SK-N-SH treated with all-trans-retinoic acid at 6 μM for 48 hours (cell line): ENCODE results near the gene TMEM201.

ENCODE experiments used
- ATAC-seq: fragments of 200-7000 bp; cut with Tn5 transposase; 3 replicates; pipeline ENCODE4 v1.9.1; 2020; ENCODE audit warnings: mild to moderate bottlenecking, moderate library complexity
- ARNTL ChIP-seq: fragments of 450-650 bp; formaldehyde crosslinking; IDR thresholded peaks from 2 replicates; pipeline ENCODE4 v1.5.0; 2020; ENCODE audit warnings: low read depth, mild to moderate bottlenecking, moderate library complexity, borderline replicate concordance
- BACH2 ChIP-seq: fragments of 250-450 bp; sonication (Bioruptor Pico); IDR thresholded peaks from 2 replicates; pipeline ENCODE4 v1.9.0; 2021; ENCODE audit warnings: mild to moderate bottlenecking, borderline replicate concordance
- CREB5 ChIP-seq: fragments of 250-450 bp; sonication (Bioruptor Pico); IDR thresholded peaks from 2 replicates; pipeline ENCODE4 v1.5.1; 2020; ENCODE audit warnings: low read depth, mild to moderate bottlenecking, moderate library complexity
- CSRNP3 ChIP-seq: fragments of 250-450 bp; sonication (Bioruptor Pico); IDR thresholded peaks from 2 replicates; pipeline ENCODE4 v1.5.1; 2021; ENCODE audit warnings: mild to moderate bottlenecking, moderate library complexity
- ESRRG ChIP-seq: fragments of 250-450 bp; sonication (Bioruptor Pico); IDR thresholded peaks from 2 replicates; pipeline ENCODE4 v1.6.1; 2021; ENCODE audit warnings: mild to moderate bottlenecking
- GLIS3 ChIP-seq: fragments of 250-450 bp; sonication (Bioruptor Pico); IDR thresholded peaks from 2 replicates; pipeline ENCODE4 v1.5.0; 2020; ENCODE audit warnings: mild to moderate bottlenecking, moderate library complexity
- ISL1 ChIP-seq: fragments of 250-450 bp; sonication (Bioruptor Pico); IDR thresholded peaks from 2 replicates; pipeline ENCODE4 v2.1.2; 2022; ENCODE audit warnings: mild to moderate bottlenecking, moderate library complexity
- OSR1 ChIP-seq: fragments of 250-450 bp; sonication (Bioruptor Pico); IDR thresholded peaks from 2 replicates; pipeline ENCODE4 v1.8.0; 2022; ENCODE audit warnings: moderate library complexity, mild to moderate bottlenecking, inconsistent platforms
- PATZ1 ChIP-seq: fragments of 250-450 bp; sonication (Bioruptor Pico); IDR thresholded peaks from 2 replicates; pipeline ENCODE4 v1.8.0; 2020; ENCODE audit warnings: mild to moderate bottlenecking, moderate library complexity, borderline replicate concordance
- POU6F1 ChIP-seq: fragments of 250-450 bp; sonication (Bioruptor Pico); IDR thresholded peaks from 2 replicates; pipeline ENCODE4 v1.8.0; 2021; ENCODE audit warnings: low read depth, mild to moderate bottlenecking, moderate library complexity, borderline replicate concordance
- PPARA ChIP-seq: fragments of 250-450 bp; sonication (Bioruptor Pico); IDR thresholded peaks from 2 replicates; pipeline ENCODE4 v1.5.0; 2020; ENCODE audit warnings: mild to moderate bottlenecking, borderline replicate concordance
- SNAI2 ChIP-seq: fragments of 250-450 bp; sonication (Bioruptor Pico); IDR thresholded peaks from 2 replicates; pipeline ENCODE4 v1.5.0; 2020; ENCODE audit warnings: mild to moderate bottlenecking, moderate library complexity
- TCF4 ChIP-seq: fragments of 250-450 bp; sonication (Bioruptor Pico); IDR thresholded peaks from 2 replicates; pipeline ENCODE4 v1.8.0; 2021; ENCODE audit warnings: mild to moderate bottlenecking, moderate library complexity, borderline replicate concordance
- TOX ChIP-seq: fragments of 250-450 bp; sonication (Bioruptor Pico); IDR thresholded peaks from 2 replicates; pipeline ENCODE4 v1.8.0; 2021; ENCODE audit warnings: mild to moderate bottlenecking, moderate library complexity, borderline replicate concordance
- ZFP30 ChIP-seq: fragments of 450-650 bp; formaldehyde crosslinking; IDR thresholded peaks from 2 replicates; pipeline ENCODE4 v1.5.0; 2022; ENCODE audit warnings: mild to moderate bottlenecking, moderate library complexity
- ZNF70 ChIP-seq: fragments of 450-650 bp; formaldehyde crosslinking; IDR thresholded peaks from 2 replicates; pipeline ENCODE4 v1.5.0; 2020; ENCODE audit warnings: mild to moderate bottlenecking, moderate library complexity
- ZNF8 ChIP-seq: fragments of 450-650 bp; formaldehyde crosslinking; IDR thresholded peaks from 2 replicates; pipeline ENCODE4 v1.5.0; 2020; ENCODE audit warnings: mild to moderate bottlenecking, moderate library complexity

Gene TMEM201

GRCh38 chr1:9643351-9644256 lies 54.9 kb downstream of the TMEM201 start:
- ATAC-seq = no peak
- no peak for TF ChIP-seq BACH2 (CRISPR knock-in tag)
- TF ChIP-seq GLIS3 = no peak
- TF ChIP-seq TOX (CRISPR knock-in tag) = no peak
- TF ChIP-seq ISL1 (CRISPR knock-in tag) = no peak
- TF ChIP-seq ARNTL (CRISPR knock-in tag) = no peak

- ATAC-seq = no peak
- no peak for TF ChIP-seq ZNF8 (CRISPR knock-in tag)
These were observed 57.3 kb downstream of the TMEM201 start for GRCh38 chr1:9646037-9646436.

- ATAC-seq = no peak
- TF ChIP-seq CSRNP3 (CRISPR knock-in tag) = no peak
- TF ChIP-seq PATZ1 (CRISPR knock-in tag) = no peak
These were observed 59.5 kb downstream of the TMEM201 start for GRCh38 chr1:9648171-9648570.

- no peak for ATAC-seq
- no peak for TF ChIP-seq TOX (CRISPR knock-in tag)
- TF ChIP-seq CSRNP3 (CRISPR knock-in tag) = no peak
- TF ChIP-seq POU6F1 (CRISPR knock-in tag) = no peak
- no peak for TF ChIP-seq SNAI2 (CRISPR knock-in tag)
- TF ChIP-seq GLIS3 = no peak
- no peak for TF ChIP-seq ZNF8 (CRISPR knock-in tag)
- no peak for TF ChIP-seq ESRRG (CRISPR knock-in tag)
- no peak for TF ChIP-seq OSR1 (CRISPR knock-in tag)
- TF ChIP-seq ZNF70 = no peak
- TF ChIP-seq CREB5 (CRISPR knock-in tag) = no peak
These were observed 61.1 kb downstream of the TMEM201 start for GRCh38 chr1:9649769-9650168.

- ATAC-seq = no peak
- TF ChIP-seq PPARA = no peak
- TF ChIP-seq CREB5 (CRISPR knock-in tag) = no peak
- TF ChIP-seq BACH2 (CRISPR knock-in tag) = no peak
- no peak for TF ChIP-seq PATZ1 (CRISPR knock-in tag)
- no peak for TF ChIP-seq ZNF8 (CRISPR knock-in tag)
- TF ChIP-seq SNAI2 (CRISPR knock-in tag) = no peak
- no peak for TF ChIP-seq ZNF70
- TF ChIP-seq TCF4 (CRISPR knock-in tag) = no peak
- no peak for TF ChIP-seq CSRNP3 (CRISPR knock-in tag)
- TF ChIP-seq ZFP30 (CRISPR knock-in tag) = no peak
These were observed 62.5 kb downstream of the TMEM201 start for GRCh38 chr1:9651220-9651564.
